Natural killer cell (primary cell): ENCODE results near the gene RNF2. TPM values are rescaled to one million over a fixed set of nuclear protein-coding genes. Genes with fewer than 3 reads are reported as not detected.

Experiments
- ATAC-seq, 3 donors: fragments of 150-1000 bp in 2 of 3; fragments of 200-7000 bp in 1 of 3; cut with Tn5 transposase; 1 replicate in 1 of 3; 2 replicates in 2 of 3; pipeline ENCODE4 v1.10.0; 2021; ENCODE audit warnings: mild to moderate bottlenecking in 2 of 3, moderate library complexity in 2 of 3
- DNase-seq, 2 donors: peaks; one replicate each; pipeline versions ENCODE4 v3.0.0 to v3.0.0-alpha.2; 2013 to 2021; ENCODE audit warnings: mixed read lengths in 1 of 2
- H3K27ac ChIP-seq: one replicate; pipeline ENCODE4 v1.5.1; 2013; ENCODE audit warnings: mild to moderate bottlenecking, low read length
- H3K27me3 ChIP-seq: one replicate; pipeline ENCODE4 v1.6.1; 2013; ENCODE audit warnings: low read length; ENCODE audit not compliant: control insufficient read depth, insufficient read depth
- H3K36me3 ChIP-seq: one replicate; pipeline ENCODE4 v1.6.1; 2013; ENCODE audit warnings: low read length; ENCODE audit not compliant: control insufficient read depth, insufficient read depth
- H3K4me1 ChIP-seq: one replicate; pipeline ENCODE4 v1.6.1; 2013; ENCODE audit warnings: low read length; ENCODE audit not compliant: control insufficient read depth, insufficient read depth
- H3K4me3 ChIP-seq: one replicate; pipeline ENCODE4 v1.5.1; 2013; ENCODE audit warnings: low read length
- H3K9me3 ChIP-seq: one replicate; pipeline ENCODE4 v1.6.1; 2013; ENCODE audit warnings: low read length; ENCODE audit not compliant: control insufficient read depth, insufficient read depth
- H3K27ac Mint-ChIP-seq, 2 donors: one replicate each; pipeline ENCODE4 v1.8.0; 2022; ENCODE audit warnings: mild to moderate bottlenecking in 2 of 2, mixed read lengths in 2 of 2, moderate library complexity in 1 of 2
- H3K27me3 Mint-ChIP-seq, 2 donors: one replicate each; pipeline ENCODE4 v1.8.0; 2022; ENCODE audit warnings: low read depth in 2 of 2, mixed read lengths in 2 of 2
- H3K36me3 Mint-ChIP-seq: one replicate; pipeline ENCODE4 v1.8.0; 2022; ENCODE audit warnings: mixed read lengths
- H3K4me1 Mint-ChIP-seq, 2 donors: one replicate each; pipeline ENCODE4 v1.8.0; 2022; ENCODE audit warnings: mixed read lengths in 2 of 2
- H3K4me3 Mint-ChIP-seq: one replicate; pipeline ENCODE4 v1.8.0; 2022; ENCODE audit warnings: mild to moderate bottlenecking, moderate library complexity, mixed read lengths
- H3K9me3 Mint-ChIP-seq, 2 donors: one replicate each; pipeline ENCODE4 v1.8.0; 2022; ENCODE audit warnings: mixed read lengths in 2 of 2
- CTCF ChIP-seq: fragments of 200-600 bp; IDR thresholded peaks from one replicate; pipeline ENCODE4 v1.8.0; 2022; ENCODE audit warnings: antibody characterized with exemption
- WGBS: methylation state at CpG from one replicate; pipeline ENCODE4 v1.1.7; 2013; ENCODE audit warnings: missing lambda C conversion rate; ENCODE audit not compliant: insufficient coverage; 5-methylcytosine and 5-hydroxymethylcytosine counted together
- intact Hi-C: fragments of 100-400 bp; cut with micrococcal nuclease; formaldehyde crosslinking; loops from one replicate; pipeline ENCODE4 v1.14.2; 2022
- total RNA-seq, 4 donors: library from RNA; stranded (reverse); fragments of 120-200 nt in 1 of 4; gene quantifications; one replicate each; pipeline versions ENCODE4 v1.2.3 to v1.2.4, GENCODE V29; 2013 to 2022

The RNF2 gene
- total RNA-seq, 3 donors from 2014 or later (not counting 1 experiment from before 2014, with no cell fraction given), result 14.0 to 21.9 (median 19.5) TPM

DNA sequence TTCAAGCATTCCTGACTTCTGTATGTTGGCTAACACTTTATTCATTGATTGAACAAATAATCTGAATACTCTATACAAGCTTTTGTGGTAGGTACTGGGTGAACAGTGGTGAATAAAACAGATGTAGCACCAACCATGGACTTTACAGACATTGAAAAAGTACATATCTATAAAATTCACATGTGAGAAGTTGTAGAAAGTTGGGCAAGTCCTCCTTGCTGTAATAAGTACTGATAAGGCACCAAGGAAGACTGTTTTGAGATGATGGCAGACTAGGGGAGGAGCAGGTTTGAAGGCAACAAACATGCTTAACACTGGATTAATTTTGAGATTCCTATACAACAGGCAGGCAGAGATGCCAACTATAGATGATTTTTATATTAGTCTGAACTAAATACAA, 42.4 kb downstream of the RNF2 start:
- Mint-ChIP-seq H3K27me3 (no peaks in the 10 kb centered on the region), H3K27ac (no peak overlapping the region), H3K36me3 (peaks cover 17% of the 10 kb centered on the region), H3K4me3 (no peak overlapping the region), H3K9me3 (no peaks in the 10 kb centered on the region), H3K4me1 (peaks cover 26 to 29% of the 10 kb centered on the region in 2 donors)
- Histone ChIP-seq H3K9me3 (no peaks in the 10 kb centered on the region), H3K27me3 (no peaks in the 10 kb centered on the region), H3K4me3 (no peak overlapping the region), H3K36me3 (peaks cover 15% of the 10 kb centered on the region), H3K4me1 (no peaks in the 10 kb centered on the region), H3K27ac (no peak overlapping the region)
- intact Hi-C loops, result no loop called here
- no peak for DNase-seq
- ATAC-seq, result no peak
- no peak for TF ChIP-seq CTCF

- intact Hi-C loops, result no loop called here
- no peak for TF ChIP-seq CTCF
Measured at GRCh38 chr1:185091480-185091879, 46.1 kb downstream of the RNF2 start.

GRCh38 chr1:185094761-185095160, 49.4 kb downstream of the RNF2 start:
- Mint-ChIP-seq H3K27ac (no peak overlapping the region), H3K9me3 (no peaks in the 10 kb centered on the region), H3K27me3 (no peaks in the 10 kb centered on the region), H3K36me3 (peaks cover 6% of the 10 kb centered on the region), H3K4me1 (peaks cover 0 to 4% of the 10 kb centered on the region in 2 donors), H3K4me3 (no peak overlapping the region)
- no peak for ATAC-seq
- TF ChIP-seq CTCF, result no peak
- H3K4me1 ChIP-seq, result no peaks in the 10 kb centered on the region
- no peak overlapping the region for H3K4me3 ChIP-seq
- peaks cover 41% of the 10 kb centered on the region for H3K36me3 ChIP-seq
- H3K9me3 ChIP-seq, result no peaks in the 10 kb centered on the region
- intact Hi-C loops, result no loop called here
- no peak overlapping the region for H3K27ac ChIP-seq
- no peak for DNase-seq
- no peaks in the 10 kb centered on the region for H3K27me3 ChIP-seq
- 88% methylated on average over 1 of the region's 2 CpGs for WGBS

More at GRCh38 chr1:185091480-185091879, 46.1 kb downstream of the RNF2 start:
- DNase-seq, result no peak
- no peaks in the 10 kb centered on the region for H3K27me3 ChIP-seq
- no peaks in the 10 kb centered on the region for H3K27me3 Mint-ChIP-seq
- H3K4me3 ChIP-seq, result no peak overlapping the region
- peaks cover 36% of the 10 kb centered on the region for H3K36me3 ChIP-seq
- no peaks in the 10 kb centered on the region for H3K9me3 ChIP-seq
- H3K9me3 Mint-ChIP-seq, result no peaks in the 10 kb centered on the region
- ATAC-seq, result no peak
- H3K4me1 ChIP-seq, result no peaks in the 10 kb centered on the region
- WGBS, result 77% methylated on average over 5 of the region's 5 CpGs
- H3K4me1 Mint-ChIP-seq, result peaks cover 1 to 2% of the 10 kb centered on the region in 2 donors
- H3K27ac ChIP-seq, result no peak overlapping the region
- no peak overlapping the region for H3K4me3 Mint-ChIP-seq
- H3K36me3 Mint-ChIP-seq, result peaks cover 17% of the 10 kb centered on the region
- H3K27ac Mint-ChIP-seq, result no peak overlapping the region

DNA sequence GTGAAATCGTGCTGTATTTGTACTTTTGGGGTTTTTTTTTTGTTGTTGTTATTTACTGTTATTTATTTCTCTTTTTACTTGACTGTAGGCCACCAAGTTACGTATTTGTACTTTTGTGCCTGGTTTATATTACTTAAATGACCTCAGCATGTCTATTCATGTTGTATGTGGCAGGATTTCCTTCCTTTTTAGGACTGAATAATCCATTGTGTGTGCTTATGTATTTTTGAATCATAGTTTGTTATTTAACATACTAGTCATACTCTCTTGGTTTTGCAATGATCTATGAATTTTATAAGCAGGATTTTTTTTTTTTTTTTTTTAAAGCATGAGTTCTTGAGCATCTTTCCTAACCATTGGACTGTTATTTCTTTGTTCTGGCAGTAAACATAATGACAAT, 51.2 kb downstream of the RNF2 start:
- Mint-ChIP-seq H3K36me3 (peaks cover 14% of the 10 kb centered on the region), H3K4me3 (no peak overlapping the region), H3K4me1 (peaks cover 0 to 4% of the 10 kb centered on the region in 2 donors), H3K27me3 (no peaks in the 10 kb centered on the region), H3K9me3 (no peaks in the 10 kb centered on the region), H3K27ac (no peak overlapping the region)
- no peaks in the 10 kb centered on the region for H3K4me1 ChIP-seq
- H3K4me3 ChIP-seq, result no peak overlapping the region
- H3K27me3 ChIP-seq, result no peaks in the 10 kb centered on the region
- 100% methylated on average over 1 of the region's 2 CpGs for WGBS
- peaks cover 52% of the 10 kb centered on the region for H3K36me3 ChIP-seq
- intact Hi-C loops, result no loop called here
- DNase-seq (no peak), ATAC-seq (no peak)
- H3K27ac ChIP-seq, result no peak overlapping the region
- TF ChIP-seq CTCF, result no peak
- no peaks in the 10 kb centered on the region for H3K9me3 ChIP-seq
